Neural cell (in vitro differentiated cells): ENCODE results near the gene PSMG3. TPM values are rescaled to one million over a fixed set of nuclear protein-coding genes. Genes with fewer than 3 reads are reported as not detected.

Source experiments
- H2AFZ ChIP-seq: fragments of 200-600, 300-800 bp; sonication (generic), shearing (Covaris generic); 2 replicates; pipeline ENCODE4 v1.6.0; 2014; ENCODE audit warnings: low read depth, mild to moderate bottlenecking, antibody characterized with exemption, low read length, moderate library complexity
- H3F3A ChIP-seq: fragments of 200-600 bp; shearing (Covaris generic); 2 replicates; pipeline ENCODE4 v1.6.1; 2016; ENCODE audit warnings: mild to moderate bottlenecking, moderate library complexity, mixed read lengths, antibody characterized with exemption, low read length; ENCODE audit not compliant: insufficient read depth, poor library complexity, severe bottlenecking
- H3K27ac ChIP-seq: fragments of 200-600, 300-800 bp; sonication (generic), shearing (Covaris generic); 2 replicates; pipeline ENCODE4 v1.5.1; 2014; ENCODE audit warnings: mild to moderate bottlenecking, low read length, moderate library complexity
- H3K27me3 ChIP-seq: fragments of 300-800, 200-600 bp; sonication (generic), shearing (Covaris generic); 2 replicates; pipeline ENCODE4 v1.6.0; 2014; ENCODE audit warnings: mild to moderate bottlenecking, low read depth, low read length, moderate library complexity; ENCODE audit not compliant: insufficient read depth
- H3K36me3 ChIP-seq: fragments of 300-800, 200-600 bp; sonication (generic), shearing (Covaris generic); 2 replicates; pipeline ENCODE4 v1.5.1; 2014; ENCODE audit warnings: mild to moderate bottlenecking, antibody characterized with exemption, low read length, moderate library complexity; ENCODE audit not compliant: insufficient read depth
- H3K4me2 ChIP-seq: fragments of 300-800, 200-600 bp; sonication (generic), shearing (Covaris generic); 2 replicates; pipeline ENCODE4 v1.6.0; 2014; ENCODE audit warnings: mild to moderate bottlenecking, low read length
- H3K4me3 ChIP-seq: fragments of 300-800, 200-600 bp; sonication (generic), shearing (Covaris generic); 2 replicates; pipeline ENCODE4 v1.5.1; 2014; ENCODE audit warnings: mild to moderate bottlenecking, low read length, moderate library complexity
- H3K79me2 ChIP-seq: fragments of 200-600 bp; shearing (Covaris generic); replicated peaks from 2 replicates; pipeline ENCODE4 v1.6.0; 2014; ENCODE audit warnings: mild to moderate bottlenecking, low read length, moderate library complexity; ENCODE audit not compliant: insufficient read depth
- H3K9ac ChIP-seq: fragments of 300-800, 200-600 bp; sonication (generic), shearing (Covaris generic); 2 replicates; pipeline ENCODE4 v1.6.1; 2016; ENCODE audit warnings: mild to moderate bottlenecking, low read length, mixed read lengths
- H3K9me2 ChIP-seq: fragments of 200-600 bp; shearing (Covaris generic); 2 replicates; pipeline ENCODE4 v1.6.1; 2016; ENCODE audit warnings: mild to moderate bottlenecking, low read length, mixed read lengths; ENCODE audit not compliant: insufficient read depth
- H3K9me3 ChIP-seq: fragments of 200-600, 300-800 bp; sonication (generic), shearing (Covaris generic); 2 replicates; pipeline ENCODE4 v1.6.1; 2016; ENCODE audit warnings: mild to moderate bottlenecking, mixed run types, low read length, moderate library complexity, mixed read lengths
- H4K20me1 ChIP-seq: fragments of 200-600 bp; shearing (Covaris generic); 2 replicates; pipeline ENCODE4 v1.6.1; 2016; ENCODE audit warnings: mild to moderate bottlenecking, mixed run types; ENCODE audit not compliant: insufficient read depth
- EP300 ChIP-seq: fragments of 450-650 bp; conservative IDR thresholded peaks from 2 replicates; pipeline ENCODE4 v1.6.1; 2014; ENCODE audit warnings: antibody characterized with exemption, mild to moderate bottlenecking, moderate library complexity; ENCODE audit not compliant: poor library complexity, severe bottlenecking
- EZH2 ChIP-seq: fragments of 200-600, 300-800 bp; shearing (Covaris generic), sonication (generic); IDR thresholded peaks from 2 replicates; pipeline ENCODE4 v1.6.1; 2014; ENCODE audit warnings: antibody characterized with exemption, low read length, borderline replicate concordance, mild to moderate bottlenecking; ENCODE audit not compliant: insufficient read depth, poor library complexity, severe bottlenecking
- MXI1 ChIP-seq: fragments of 450-650 bp; conservative IDR thresholded peaks from 2 replicates; pipeline ENCODE4 v1.6.1; 2014; ENCODE audit warnings: antibody characterized with exemption, mild to moderate bottlenecking; ENCODE audit not compliant: poor library complexity, severe bottlenecking
- POLR2AphosphoS5 ChIP-seq: IDR thresholded peaks from 2 replicates; pipeline ENCODE4 v1.6.1; 2012
- RAD21 ChIP-seq: fragments of 450-650 bp; conservative IDR thresholded peaks from 2 replicates; pipeline ENCODE4 v1.6.1; 2014; ENCODE audit warnings: antibody characterized with exemption, mild to moderate bottlenecking, moderate library complexity
- SMC3 ChIP-seq: fragments of 450-650 bp; conservative IDR thresholded peaks from 2 replicates; pipeline ENCODE4 v1.6.1; 2014; ENCODE audit warnings: antibody characterized with exemption, mild to moderate bottlenecking, moderate library complexity; ENCODE audit not compliant: poor library complexity
- TAF1 ChIP-seq: IDR thresholded peaks from 2 replicates; pipeline ENCODE4 v1.6.1; 2012; ENCODE audit warnings: low read depth
- polyA plus RNA-seq: library from polyadenylated mRNA; depleted of rRNA; stranded (reverse); fragments of >200 nt; gene quantifications from 2 replicates; pipeline ENCODE4 v1.2.3, GENCODE V29; 2014
- TF ChIP-seq, protein P1 (sequence below): IDR thresholded peaks from 2 replicates; pipeline ENCODE4 v1.6.1; 2012; ENCODE audit warnings: borderline replicate concordance
- TF ChIP-seq, protein P2 (sequence below): fragments of 450-650 bp; IDR thresholded peaks from 2 replicates; pipeline ENCODE4 v1.5.1; 2014; ENCODE audit warnings: antibody characterized with exemption, mild to moderate bottlenecking, moderate library complexity; ENCODE audit not compliant: poor library complexity, severe bottlenecking

Gene PSMG3
- polyA plus RNA-seq, 1 donor from 2014 or later, result 50.6 TPM

DNA sequence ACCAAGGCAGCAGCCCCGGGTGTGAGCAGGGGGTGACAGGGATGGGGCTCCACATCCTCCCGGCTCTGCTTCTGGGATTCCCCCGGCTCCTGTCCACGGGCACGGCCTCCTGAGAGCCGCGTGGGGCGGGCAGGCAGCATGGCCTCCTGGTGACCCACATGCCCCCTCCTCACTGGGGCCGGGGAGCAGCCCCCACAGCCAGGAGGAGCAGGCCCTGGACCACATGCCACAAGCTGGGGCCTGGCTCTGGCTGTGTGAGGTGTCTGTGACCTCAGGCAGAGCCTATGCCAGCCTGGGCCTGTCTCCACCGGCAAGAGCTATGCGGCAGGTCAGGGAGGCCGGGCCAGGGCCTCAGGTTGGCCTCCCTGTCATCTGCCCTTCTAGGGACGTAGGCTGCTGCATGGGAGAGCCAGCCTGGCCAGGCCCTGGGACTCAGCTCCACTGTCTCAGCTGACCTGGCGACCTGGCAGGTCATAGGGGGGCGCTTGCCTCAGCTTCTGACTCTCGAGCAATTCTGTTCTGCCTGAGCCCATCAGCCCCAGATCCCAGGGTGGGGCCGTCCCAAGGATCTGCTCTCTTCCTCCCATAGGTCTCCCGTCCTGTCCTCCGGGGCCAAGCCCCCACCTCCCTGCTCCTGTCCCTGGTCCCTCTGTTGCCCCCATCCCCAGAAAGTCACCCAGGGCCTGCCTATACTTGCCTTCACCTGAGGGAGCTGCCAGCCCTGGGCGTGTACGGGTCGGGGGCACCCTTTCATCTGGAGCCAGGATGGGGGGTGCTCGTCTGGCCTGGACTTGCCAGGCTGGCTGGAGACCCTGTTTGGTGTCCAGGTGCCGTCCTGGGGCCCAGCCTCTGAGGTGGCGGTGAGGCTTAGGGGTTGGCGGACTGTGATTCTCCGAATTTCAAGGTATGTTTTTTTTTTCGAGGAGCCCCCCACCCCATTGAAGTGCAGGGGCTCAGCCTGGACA lies 9.9 kb downstream of the PSMG3 start:
- H3K9me3 ChIP-seq, result no peaks in the 10 kb centered on the region
- no peak overlapping the region for H3K4me3 ChIP-seq
- no peak overlapping the region for H3K4me2 ChIP-seq
- no peak overlapping the region for H3K9ac ChIP-seq
- no peak overlapping the region for H2AFZ ChIP-seq
- TF ChIP-seq EZH2 (no peak), MXI1 (no peak), SMC3 (no peak), POLR2AphosphoS5 (no peak), TAF1 (no peak), RAD21 (no peak), EP300 (no peak)
- TF ChIP-seq, protein P1, sequence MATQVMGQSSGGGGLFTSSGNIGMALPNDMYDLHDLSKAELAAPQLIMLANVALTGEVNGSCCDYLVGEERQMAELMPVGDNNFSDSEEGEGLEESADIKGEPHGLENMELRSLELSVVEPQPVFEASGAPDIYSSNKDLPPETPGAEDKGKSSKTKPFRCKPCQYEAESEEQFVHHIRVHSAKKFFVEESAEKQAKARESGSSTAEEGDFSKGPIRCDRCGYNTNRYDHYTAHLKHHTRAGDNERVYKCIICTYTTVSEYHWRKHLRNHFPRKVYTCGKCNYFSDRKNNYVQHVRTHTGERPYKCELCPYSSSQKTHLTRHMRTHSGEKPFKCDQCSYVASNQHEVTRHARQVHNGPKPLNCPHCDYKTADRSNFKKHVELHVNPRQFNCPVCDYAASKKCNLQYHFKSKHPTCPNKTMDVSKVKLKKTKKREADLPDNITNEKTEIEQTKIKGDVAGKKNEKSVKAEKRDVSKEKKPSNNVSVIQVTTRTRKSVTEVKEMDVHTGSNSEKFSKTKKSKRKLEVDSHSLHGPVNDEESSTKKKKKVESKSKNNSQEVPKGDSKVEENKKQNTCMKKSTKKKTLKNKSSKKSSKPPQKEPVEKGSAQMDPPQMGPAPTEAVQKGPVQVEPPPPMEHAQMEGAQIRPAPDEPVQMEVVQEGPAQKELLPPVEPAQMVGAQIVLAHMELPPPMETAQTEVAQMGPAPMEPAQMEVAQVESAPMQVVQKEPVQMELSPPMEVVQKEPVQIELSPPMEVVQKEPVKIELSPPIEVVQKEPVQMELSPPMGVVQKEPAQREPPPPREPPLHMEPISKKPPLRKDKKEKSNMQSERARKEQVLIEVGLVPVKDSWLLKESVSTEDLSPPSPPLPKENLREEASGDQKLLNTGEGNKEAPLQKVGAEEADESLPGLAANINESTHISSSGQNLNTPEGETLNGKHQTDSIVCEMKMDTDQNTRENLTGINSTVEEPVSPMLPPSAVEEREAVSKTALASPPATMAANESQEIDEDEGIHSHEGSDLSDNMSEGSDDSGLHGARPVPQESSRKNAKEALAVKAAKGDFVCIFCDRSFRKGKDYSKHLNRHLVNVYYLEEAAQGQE, result no peak
- TF ChIP-seq, protein P2, sequence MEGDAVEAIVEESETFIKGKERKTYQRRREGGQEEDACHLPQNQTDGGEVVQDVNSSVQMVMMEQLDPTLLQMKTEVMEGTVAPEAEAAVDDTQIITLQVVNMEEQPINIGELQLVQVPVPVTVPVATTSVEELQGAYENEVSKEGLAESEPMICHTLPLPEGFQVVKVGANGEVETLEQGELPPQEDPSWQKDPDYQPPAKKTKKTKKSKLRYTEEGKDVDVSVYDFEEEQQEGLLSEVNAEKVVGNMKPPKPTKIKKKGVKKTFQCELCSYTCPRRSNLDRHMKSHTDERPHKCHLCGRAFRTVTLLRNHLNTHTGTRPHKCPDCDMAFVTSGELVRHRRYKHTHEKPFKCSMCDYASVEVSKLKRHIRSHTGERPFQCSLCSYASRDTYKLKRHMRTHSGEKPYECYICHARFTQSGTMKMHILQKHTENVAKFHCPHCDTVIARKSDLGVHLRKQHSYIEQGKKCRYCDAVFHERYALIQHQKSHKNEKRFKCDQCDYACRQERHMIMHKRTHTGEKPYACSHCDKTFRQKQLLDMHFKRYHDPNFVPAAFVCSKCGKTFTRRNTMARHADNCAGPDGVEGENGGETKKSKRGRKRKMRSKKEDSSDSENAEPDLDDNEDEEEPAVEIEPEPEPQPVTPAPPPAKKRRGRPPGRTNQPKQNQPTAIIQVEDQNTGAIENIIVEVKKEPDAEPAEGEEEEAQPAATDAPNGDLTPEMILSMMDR, result no peak
- no peak overlapping the region for H3K27ac ChIP-seq
- H4K20me1 ChIP-seq, result no peaks in the 10 kb centered on the region
- H3K27me3 ChIP-seq, result no peaks in the 10 kb centered on the region
- no peaks in the 10 kb centered on the region for H3K79me2 ChIP-seq
- H3K36me3 ChIP-seq, result no peaks in the 10 kb centered on the region
- H3F3A ChIP-seq, result no peaks in the 10 kb centered on the region
- H3K9me2 ChIP-seq, result no peaks in the 10 kb centered on the region

DNA sequence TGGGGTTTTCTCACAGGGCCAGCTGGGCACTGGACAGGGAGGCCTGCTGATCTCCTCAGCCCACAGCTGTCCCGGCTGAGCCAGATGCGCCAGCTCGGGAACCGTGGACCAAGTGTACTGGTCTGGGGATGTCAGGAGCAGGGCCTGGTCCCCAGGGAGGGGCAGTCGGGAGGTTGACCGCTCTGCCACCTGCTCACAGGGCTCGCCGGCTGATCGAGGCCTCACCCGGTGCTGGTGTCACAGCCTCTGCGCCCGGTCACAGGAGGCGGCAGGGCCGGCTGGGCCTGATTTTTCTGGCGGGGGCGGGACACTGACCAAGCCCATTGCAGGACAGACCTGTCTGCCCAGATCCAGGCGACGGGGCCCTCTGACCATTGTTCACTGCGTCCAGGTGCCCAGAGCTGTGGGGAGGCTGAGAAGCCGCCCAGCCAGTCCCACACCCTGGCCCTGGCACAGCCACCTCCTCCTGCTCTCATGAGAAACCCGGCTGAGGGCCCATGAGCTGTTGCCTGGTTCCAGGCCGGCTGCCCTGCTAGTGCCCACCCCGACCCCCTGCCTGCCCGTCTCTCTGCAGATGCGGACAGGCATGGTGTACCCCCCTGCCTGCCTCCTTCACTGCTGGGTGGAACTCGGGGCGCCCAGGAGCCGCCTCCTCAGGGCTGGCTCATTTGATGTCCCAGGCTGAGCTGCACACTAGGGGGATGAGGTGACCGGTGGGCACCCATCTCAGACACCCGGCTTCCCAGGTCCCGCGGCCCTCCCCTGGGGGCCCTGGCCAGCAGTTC lies 10.8 kb downstream of the PSMG3 start:
- H3K9ac ChIP-seq, result no peak overlapping the region
- H3K36me3 ChIP-seq, result no peaks in the 10 kb centered on the region
- no peaks in the 10 kb centered on the region for H3K27me3 ChIP-seq
- no peak overlapping the region for H3K27ac ChIP-seq
- H2AFZ ChIP-seq, result no peak overlapping the region
- no peaks in the 10 kb centered on the region for H4K20me1 ChIP-seq
- H3K4me2 ChIP-seq, result no peak overlapping the region
- no peak overlapping the region for H3K4me3 ChIP-seq
- H3K9me3 ChIP-seq, result no peaks in the 10 kb centered on the region
- TF ChIP-seq EP300 (no peak), SMC3 (no peak), RAD21 (no peak), EZH2 (no peak), POLR2AphosphoS5 (no peak), TAF1 (no peak), MXI1 (no peak)
- TF ChIP-seq, protein P1, result no peak
- TF ChIP-seq, protein P2, result no peak
- no peaks in the 10 kb centered on the region for H3F3A ChIP-seq
- no peaks in the 10 kb centered on the region for H3K79me2 ChIP-seq
- H3K9me2 ChIP-seq, result no peaks in the 10 kb centered on the region
